ENCODE measurements around the gene TEX19. TPM values are rescaled to one million over a fixed set of nuclear protein-coding genes. Genes with fewer than 3 reads are reported as not detected.

Gene TEX19
- total RNA-seq, 4 donors from 2014 or later, result not detected

DNA sequence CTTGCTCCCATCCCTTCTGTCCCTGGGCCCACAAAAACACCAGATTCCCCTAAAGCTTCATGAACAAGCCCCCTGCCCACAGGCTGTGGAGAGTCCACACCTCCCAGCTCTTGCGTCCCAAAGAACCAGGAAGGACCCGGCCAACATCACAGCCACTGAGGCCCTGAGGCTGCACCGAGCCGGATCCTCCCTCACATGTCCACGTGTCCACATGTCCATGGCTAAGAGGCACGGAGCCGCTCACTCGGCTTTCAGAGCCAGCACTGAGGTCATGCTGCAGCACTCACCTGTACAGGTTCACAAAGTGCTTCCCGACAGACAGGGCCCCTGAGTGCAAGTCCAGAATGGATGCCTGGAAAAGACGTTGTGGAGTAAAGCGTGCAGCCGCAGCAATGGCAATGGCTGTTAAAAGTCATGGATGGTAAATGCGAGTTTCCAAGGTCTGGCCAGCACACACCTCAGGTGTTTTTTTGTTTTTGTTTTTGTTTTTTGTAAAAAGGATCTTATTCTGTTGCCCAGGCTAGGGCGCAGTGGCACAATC is 47.2 kb downstream of the TEX19 start:
- Histone ChIP-seq H3K36me3 (peaks cover 0 to 94% of the 10 kb centered on the region in 2 donors), H3K4me1 (no peaks in the 10 kb centered on the region), H3K27ac (no peak overlapping the region), H3K4me3 (no peak overlapping the region), H3K9me3 (no peaks in the 10 kb centered on the region), H3K27me3 (no peaks in the 10 kb centered on the region)
- TF ChIP-seq POLR2AphosphoS5 (IDR thresholded peaks at IDR 0.05) (no peak), POLR2A (IDR thresholded peaks at IDR 0.05) (no peak), EP300 (IDR thresholded peaks at IDR 0.05) (no peak)
- TF ChIP-seq, protein P1, sequence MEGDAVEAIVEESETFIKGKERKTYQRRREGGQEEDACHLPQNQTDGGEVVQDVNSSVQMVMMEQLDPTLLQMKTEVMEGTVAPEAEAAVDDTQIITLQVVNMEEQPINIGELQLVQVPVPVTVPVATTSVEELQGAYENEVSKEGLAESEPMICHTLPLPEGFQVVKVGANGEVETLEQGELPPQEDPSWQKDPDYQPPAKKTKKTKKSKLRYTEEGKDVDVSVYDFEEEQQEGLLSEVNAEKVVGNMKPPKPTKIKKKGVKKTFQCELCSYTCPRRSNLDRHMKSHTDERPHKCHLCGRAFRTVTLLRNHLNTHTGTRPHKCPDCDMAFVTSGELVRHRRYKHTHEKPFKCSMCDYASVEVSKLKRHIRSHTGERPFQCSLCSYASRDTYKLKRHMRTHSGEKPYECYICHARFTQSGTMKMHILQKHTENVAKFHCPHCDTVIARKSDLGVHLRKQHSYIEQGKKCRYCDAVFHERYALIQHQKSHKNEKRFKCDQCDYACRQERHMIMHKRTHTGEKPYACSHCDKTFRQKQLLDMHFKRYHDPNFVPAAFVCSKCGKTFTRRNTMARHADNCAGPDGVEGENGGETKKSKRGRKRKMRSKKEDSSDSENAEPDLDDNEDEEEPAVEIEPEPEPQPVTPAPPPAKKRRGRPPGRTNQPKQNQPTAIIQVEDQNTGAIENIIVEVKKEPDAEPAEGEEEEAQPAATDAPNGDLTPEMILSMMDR (IDR thresholded peaks at IDR 0.05), result no peak
- 94 to 98% methylated on average over 6 to 10 of the region's 14 CpGs for WGBS, 2 donors (ENCODE audit: low coverage in 1 of 2)
- no peak for ATAC-seq

DNA sequence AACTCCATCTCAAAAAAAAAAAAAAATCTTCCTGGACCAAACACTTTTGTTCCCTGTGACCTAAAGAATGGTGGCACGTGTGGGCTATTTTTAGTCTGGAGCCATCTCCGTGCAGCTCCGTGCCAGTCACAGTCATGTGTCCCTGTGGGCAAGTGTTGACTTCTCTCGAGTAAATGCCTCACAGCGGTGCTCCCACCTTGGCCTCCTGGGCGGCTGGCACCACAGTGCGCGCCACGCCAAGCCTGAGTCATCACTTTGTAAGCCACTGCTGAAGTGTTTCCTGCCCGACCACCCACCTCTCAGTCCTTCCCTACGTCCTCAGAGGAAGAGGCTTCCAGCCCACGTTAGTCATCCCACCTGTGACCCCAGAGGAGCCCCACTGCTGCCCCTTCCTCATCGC is 48.2 kb downstream of the TEX19 start:
- H3K4me3 ChIP-seq, result no peak overlapping the region
- TF ChIP-seq POLR2A (IDR thresholded peaks at IDR 0.05), result no peak
- no peak for TF ChIP-seq POLR2AphosphoS5 (IDR thresholded peaks at IDR 0.05)
- TF ChIP-seq EP300 (IDR thresholded peaks at IDR 0.05), result no peak
- TF ChIP-seq, protein P1 (IDR thresholded peaks at IDR 0.05), result no peak
- no peak for ATAC-seq
- 84% methylated on average over 10 of the region's 13 CpGs; no CpG with 5 or more reads in 1 of the 2 donors for WGBS, 2 donors (ENCODE audit: low coverage in 1 of 2)
- H3K36me3 ChIP-seq, result peaks cover 0 to 87% of the 10 kb centered on the region in 2 donors
- H3K9me3 ChIP-seq, result no peaks in the 10 kb centered on the region
- no peaks in the 10 kb centered on the region for H3K27me3 ChIP-seq
- H3K27ac ChIP-seq, result no peak overlapping the region
- H3K4me1 ChIP-seq, result no peaks in the 10 kb centered on the region

DNA sequence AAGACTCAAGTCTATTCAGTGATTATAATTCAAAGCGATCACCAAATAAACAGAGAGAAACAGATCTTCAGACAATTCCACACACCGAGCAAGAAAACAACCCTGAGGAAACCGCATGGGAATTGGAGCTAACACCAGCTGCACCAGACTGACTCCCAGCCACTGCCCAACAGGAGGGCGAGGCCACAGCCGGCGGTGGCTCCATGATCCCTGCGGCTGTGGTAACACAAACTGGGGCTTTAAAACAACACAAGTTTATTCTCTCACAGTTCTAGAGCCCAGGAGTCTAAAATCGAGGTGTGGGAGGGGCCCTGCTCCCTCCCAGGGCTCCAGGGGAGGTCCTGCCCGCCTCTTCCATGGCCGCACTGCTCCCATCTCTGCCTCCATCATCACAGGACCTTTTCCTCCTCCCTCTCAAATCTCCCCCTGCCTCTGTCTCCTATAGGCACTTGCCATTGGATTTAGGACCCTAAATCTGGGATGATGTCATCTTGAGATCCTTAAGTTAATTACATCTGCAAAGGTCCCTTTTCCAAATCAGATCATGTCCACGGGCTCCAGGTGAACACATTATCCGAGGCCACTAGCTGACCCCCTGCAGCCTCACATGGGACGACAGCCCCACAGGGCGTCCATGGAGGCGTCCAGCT is 49.4 kb downstream of the TEX19 start:
- Histone ChIP-seq H3K36me3 (peaks cover 0 to 85% of the 10 kb centered on the region in 2 donors), H3K4me3 (no peak overlapping the region), H3K4me1 (no peaks in the 10 kb centered on the region), H3K9me3 (no peaks in the 10 kb centered on the region), H3K27me3 (no peaks in the 10 kb centered on the region), H3K27ac (no peak overlapping the region)
- ATAC-seq, result no peak
- TF ChIP-seq POLR2AphosphoS5 (IDR thresholded peaks at IDR 0.05) (no peak), EP300 (IDR thresholded peaks at IDR 0.05) (no peak), POLR2A (IDR thresholded peaks at IDR 0.05) (no peak)
- TF ChIP-seq, protein P1 (IDR thresholded peaks at IDR 0.05), result no peak
- 85 to 87% methylated on average over 6 to 13 of the region's 15 CpGs for WGBS, 2 donors (ENCODE audit: low coverage in 1 of 2)

DNA sequence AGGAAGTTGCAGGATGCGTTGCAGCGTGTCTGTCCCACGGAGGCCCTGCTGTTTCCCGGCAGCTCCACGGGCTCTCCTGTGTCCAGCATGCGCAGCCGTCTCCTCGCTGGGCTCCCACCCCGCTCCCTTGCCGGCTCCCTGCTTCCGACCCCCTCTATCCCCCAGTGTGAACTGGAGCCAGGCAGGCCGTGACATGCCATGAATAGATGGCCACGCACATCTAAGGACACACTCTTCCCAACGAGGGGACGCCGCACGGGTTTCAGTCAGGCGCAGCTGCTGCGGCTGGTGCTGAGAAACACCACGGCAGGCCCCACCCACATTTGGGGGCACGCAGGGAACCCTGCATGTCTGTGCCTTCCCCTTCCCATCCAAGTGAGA is 49.9 kb downstream of the TEX19 start:
- no peak for ATAC-seq
- Histone ChIP-seq H3K36me3 (peaks cover 0 to 85% of the 10 kb centered on the region in 2 donors), H3K4me3 (no peak overlapping the region), H3K27ac (no peak overlapping the region), H3K27me3 (no peaks in the 10 kb centered on the region), H3K4me1 (no peaks in the 10 kb centered on the region), H3K9me3 (no peaks in the 10 kb centered on the region)
- TF ChIP-seq POLR2A (IDR thresholded peaks at IDR 0.05) (no peak), POLR2AphosphoS5 (IDR thresholded peaks at IDR 0.05) (no peak), EP300 (IDR thresholded peaks at IDR 0.05) (no peak)
- TF ChIP-seq, protein P1 (IDR thresholded peaks at IDR 0.05), result no peak
- 80 to 86% methylated on average over 1 to 5 of the region's 21 CpGs for WGBS, 2 donors (ENCODE audit: low coverage in 1 of 2)
